Smooth muscle cell (in vitro differentiated cells): ENCODE data around the gene SLC22A23. TPM values are rescaled to one million over a fixed set of nuclear protein-coding genes. Genes with fewer than 3 reads are reported as not detected.

Source experiments
- DNase-seq: peaks from one replicate; lab custom pipeline; 2025; ENCODE audit not compliant: unreplicated experiment; lab: John Stamatoyannopoulos, UW
- H2AFZ ChIP-seq: fragments of 200-600 bp; sonication (generic); 2 replicates; pipeline ENCODE4 v1.6.0; 2016; ENCODE audit warnings: antibody characterized with exemption, low read depth, mild to moderate bottlenecking
- H3F3A ChIP-seq: fragments of 200-600 bp; sonication (generic); 2 replicates; pipeline ENCODE4 v1.6.0; 2017; ENCODE audit warnings: antibody characterized with exemption, low read depth
- H3K27ac ChIP-seq: fragments of 200-600 bp; sonication (generic); 2 replicates; pipeline ENCODE4 v1.5.1; 2016; ENCODE audit warnings: low read depth, mild to moderate bottlenecking
- H3K27me3 ChIP-seq: fragments of 200-600 bp; sonication (generic); 2 replicates; pipeline ENCODE4 v1.6.1; 2016; ENCODE audit warnings: low read depth, mild to moderate bottlenecking
- H3K36me3 ChIP-seq: fragments of 200-600 bp; sonication (generic); 2 replicates; pipeline ENCODE4 v1.5.1; 2016; ENCODE audit warnings: low read depth
- H3K4me1 ChIP-seq: fragments of 200-600 bp; sonication (generic); 2 replicates; pipeline ENCODE4 v1.5.1; 2016; ENCODE audit warnings: low read depth
- H3K4me2 ChIP-seq: fragments of 200-600 bp; sonication (generic); 2 replicates; pipeline ENCODE4 v1.6.0; 2016; ENCODE audit warnings: mild to moderate bottlenecking
- H3K4me3 ChIP-seq: fragments of 200-600 bp; sonication (generic); 2 replicates; pipeline ENCODE4 v1.5.1; 2016; ENCODE audit warnings: mild to moderate bottlenecking
- H3K79me2 ChIP-seq: fragments of 200-600 bp; sonication (generic); 2 replicates; pipeline ENCODE4 v1.6.0; 2016; ENCODE audit warnings: low read depth, mild to moderate bottlenecking
- H3K9ac ChIP-seq: fragments of 200-600 bp; sonication (generic); 2 replicates; pipeline ENCODE4 v1.6.0; 2016; ENCODE audit warnings: low read depth
- H3K9me3 ChIP-seq: fragments of 200-600 bp; sonication (generic); replicated peaks from 2 replicates; pipeline ENCODE4 v1.5.1; 2016; ENCODE audit warnings: low read depth
- H4K20me1 ChIP-seq: fragments of 200-600 bp; sonication (generic); 2 replicates; pipeline ENCODE4 v1.6.0; 2016; ENCODE audit warnings: low read depth
- WGBS: methylation state at CpG from one replicate; pipeline ENCODE4 v1.1.7; 2016; ENCODE audit warnings: low lambda C conversion rate; 5-methylcytosine and 5-hydroxymethylcytosine counted together
- polyA plus RNA-seq: library from polyadenylated mRNA; unstranded; fragments of >200 nt; fragmentation: Nextera tagmentation; extraction: Ambion mirVana; gene quantifications from 2 replicates; pipeline ENCODE4 v1.2.1, GENCODE V29; 2016
- total RNA-seq: library from RNA; depleted of rRNA; stranded (reverse); fragments of >200 nt; gene quantifications from 2 replicates; pipeline ENCODE4 v1.2.3, GENCODE V29; 2014
- TF ChIP-seq, protein P1 (sequence below): fragments of 200-600 bp; sonication (generic); IDR thresholded peaks from 2 replicates; pipeline ENCODE4 v1.5.1; 2017; ENCODE audit warnings: borderline replicate concordance, mild to moderate bottlenecking, antibody characterized with exemption; ENCODE audit not compliant: insufficient read depth, poor library complexity, severe bottlenecking

SLC22A23 gene
- total and polyA plus RNA-seq, 2 experiments from 2014 or later, result 1.6 to 3.8 TPM

DNA sequence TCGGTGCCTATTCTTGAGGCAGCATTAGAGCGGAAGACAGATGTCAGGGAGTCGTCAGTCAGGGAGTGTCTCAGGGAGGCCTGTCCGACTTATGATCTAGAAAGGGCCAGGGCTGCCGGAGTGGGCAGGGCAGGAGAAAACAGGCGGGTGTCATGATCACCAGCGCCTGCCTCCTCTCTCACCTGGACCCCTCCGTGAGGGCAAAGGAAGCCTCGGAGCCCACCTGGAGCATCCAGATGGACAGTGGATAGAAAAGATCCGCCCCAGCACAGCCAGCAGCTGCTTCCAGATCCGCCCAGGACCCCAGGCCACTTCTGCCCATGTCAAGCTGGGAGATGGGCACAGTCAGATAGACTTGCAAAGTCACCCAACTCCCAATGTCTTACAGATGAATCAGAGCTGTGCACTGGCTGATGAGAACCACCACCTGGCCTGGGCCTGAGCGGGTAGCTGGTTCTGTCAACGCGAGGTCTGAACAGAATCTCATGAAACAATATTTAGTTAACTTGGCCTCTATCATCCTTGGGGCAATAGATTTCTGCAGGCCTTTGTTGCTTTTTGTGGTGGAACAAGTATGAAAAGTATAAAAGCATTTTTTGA lies 175.9 kb downstream of the SLC22A23 start:
- peaks cover 22% of the 10 kb centered on the region for H4K20me1 ChIP-seq
- H3F3A ChIP-seq, result peaks cover 8% of the 10 kb centered on the region
- H3K79me2 ChIP-seq, result no peaks in the 10 kb centered on the region
- no peak overlapping the region for H3K27ac ChIP-seq
- no peak overlapping the region for H3K9ac ChIP-seq
- H3K4me3 ChIP-seq, result no peak overlapping the region
- H2AFZ ChIP-seq, result no peak overlapping the region
- TF ChIP-seq, protein P1, sequence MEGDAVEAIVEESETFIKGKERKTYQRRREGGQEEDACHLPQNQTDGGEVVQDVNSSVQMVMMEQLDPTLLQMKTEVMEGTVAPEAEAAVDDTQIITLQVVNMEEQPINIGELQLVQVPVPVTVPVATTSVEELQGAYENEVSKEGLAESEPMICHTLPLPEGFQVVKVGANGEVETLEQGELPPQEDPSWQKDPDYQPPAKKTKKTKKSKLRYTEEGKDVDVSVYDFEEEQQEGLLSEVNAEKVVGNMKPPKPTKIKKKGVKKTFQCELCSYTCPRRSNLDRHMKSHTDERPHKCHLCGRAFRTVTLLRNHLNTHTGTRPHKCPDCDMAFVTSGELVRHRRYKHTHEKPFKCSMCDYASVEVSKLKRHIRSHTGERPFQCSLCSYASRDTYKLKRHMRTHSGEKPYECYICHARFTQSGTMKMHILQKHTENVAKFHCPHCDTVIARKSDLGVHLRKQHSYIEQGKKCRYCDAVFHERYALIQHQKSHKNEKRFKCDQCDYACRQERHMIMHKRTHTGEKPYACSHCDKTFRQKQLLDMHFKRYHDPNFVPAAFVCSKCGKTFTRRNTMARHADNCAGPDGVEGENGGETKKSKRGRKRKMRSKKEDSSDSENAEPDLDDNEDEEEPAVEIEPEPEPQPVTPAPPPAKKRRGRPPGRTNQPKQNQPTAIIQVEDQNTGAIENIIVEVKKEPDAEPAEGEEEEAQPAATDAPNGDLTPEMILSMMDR, result no peak
- WGBS, result 87% methylated on average over 14 of the region's 14 CpGs
- no peaks in the 10 kb centered on the region for H3K9me3 ChIP-seq
- no peak for DNase-seq
- H3K4me2 ChIP-seq, result peak overlapping the region; percentile 69
- H3K36me3 ChIP-seq, result no peaks in the 10 kb centered on the region
- peaks cover 17% of the 10 kb centered on the region for H3K4me1 ChIP-seq
- no peaks in the 10 kb centered on the region for H3K27me3 ChIP-seq

DNA sequence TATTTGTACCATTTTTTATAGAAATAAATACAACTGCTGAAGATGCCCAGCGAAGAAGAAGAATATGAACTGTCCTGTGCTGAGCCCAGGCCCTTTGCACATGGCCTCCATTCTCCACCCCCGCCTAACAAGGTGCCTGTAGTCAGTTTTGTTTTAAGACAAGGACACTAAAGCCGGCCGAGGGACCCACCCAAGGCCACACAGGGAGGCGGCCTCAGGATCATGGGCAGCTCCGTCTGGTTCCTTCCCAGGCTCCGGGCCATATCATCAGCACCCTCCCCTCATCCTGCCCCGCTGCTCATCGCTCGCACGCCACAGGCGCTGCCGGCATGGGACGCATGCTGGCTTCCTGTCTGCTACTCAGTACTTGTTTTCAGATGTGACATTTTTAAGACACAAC lies 176.8 kb downstream of the SLC22A23 start:
- H2AFZ ChIP-seq, result no peak overlapping the region
- TF ChIP-seq, protein P1, result no peak
- no peaks in the 10 kb centered on the region for H3K27me3 ChIP-seq
- H3K27ac ChIP-seq, result no peak overlapping the region
- H3K9me3 ChIP-seq, result no peaks in the 10 kb centered on the region
- H3K4me3 ChIP-seq, result no peak overlapping the region
- peaks cover 17% of the 10 kb centered on the region for H3K4me1 ChIP-seq
- no peak for DNase-seq
- peaks cover 22% of the 10 kb centered on the region for H4K20me1 ChIP-seq
- H3K79me2 ChIP-seq, result no peaks in the 10 kb centered on the region
- no peaks in the 10 kb centered on the region for H3K36me3 ChIP-seq
- no peak overlapping the region for H3K9ac ChIP-seq
- H3K4me2 ChIP-seq, result no peak overlapping the region
- 87% methylated on average over 14 of the region's 14 CpGs for WGBS
- peaks cover 8% of the 10 kb centered on the region for H3F3A ChIP-seq

- Histone ChIP-seq H3K4me3 (no peak overlapping the region), H3K4me2 (no peak overlapping the region), H3K9ac (no peak overlapping the region), H3K27ac (no peak overlapping the region), H3K79me2 (no peaks in the 10 kb centered on the region), H3F3A (peaks cover 8% of the 10 kb centered on the region), H3K36me3 (no peaks in the 10 kb centered on the region), H3K4me1 (peaks cover 17% of the 10 kb centered on the region), H2AFZ (no peak overlapping the region), H3K27me3 (no peaks in the 10 kb centered on the region), H4K20me1 (peaks cover 22% of the 10 kb centered on the region), H3K9me3 (no peaks in the 10 kb centered on the region)
- DNase-seq, result no peak
- WGBS, result 95% methylated on average over 4 of the region's 4 CpGs
- TF ChIP-seq, protein P1, result no peak
Observed at GRCh38 chr6:3278691-3279090, 178.2 kb downstream of the SLC22A23 start.

GRCh38 chr6:3277851-3278416 lies 178.9 kb downstream of the SLC22A23 start:
- 93% methylated on average over 9 of the region's 9 CpGs for WGBS
- no peak for DNase-seq
- no peak overlapping the region for H3K4me3 ChIP-seq
- no peaks in the 10 kb centered on the region for H3K79me2 ChIP-seq
- no peaks in the 10 kb centered on the region for H3K36me3 ChIP-seq
- H2AFZ ChIP-seq, result no peak overlapping the region
- H3K27me3 ChIP-seq, result no peaks in the 10 kb centered on the region
- peaks cover 22% of the 10 kb centered on the region for H4K20me1 ChIP-seq
- H3K9ac ChIP-seq, result no peak overlapping the region
- TF ChIP-seq, protein P1, result no peak
- H3K9me3 ChIP-seq, result no peaks in the 10 kb centered on the region
- peaks cover 8% of the 10 kb centered on the region for H3F3A ChIP-seq
- no peak overlapping the region for H3K4me2 ChIP-seq
- H3K4me1 ChIP-seq, result peaks cover 17% of the 10 kb centered on the region
- no peak overlapping the region for H3K27ac ChIP-seq
